Stomach (tissue), 9 donors: ENCODE results near the gene LCN1. TPM values are rescaled to one million over a fixed set of nuclear protein-coding genes. Genes with fewer than 3 reads are reported as not detected.

ENCODE experiments used
- DNase-seq, 2 donors: peaks; one replicate each; pipeline versions ENCODE4 v3.0.0 to v3.0.0-alpha.2; 2013 to 2019
- H3K27ac ChIP-seq, 5 donors: fragments of 200-600 bp in 4 of 5; sonication (generic) in 4 of 5; one replicate each; pipeline ENCODE4 v1.5.1; 2013 to 2019; ENCODE audit warnings: mild to moderate bottlenecking in 1 of 5, moderate library complexity in 1 of 5
- H3K27me3 ChIP-seq, 3 donors: fragments of 200-600 bp; sonication (generic); one replicate each; pipeline ENCODE4 v1.5.1; 2017 to 2019; ENCODE audit warnings: mixed run types in 1 of 3
- H3K36me3 ChIP-seq, 4 donors: fragments of 200-600 bp; sonication (generic); 1 replicate in 3 of 4; 2 replicates in 1 of 4; pipeline ENCODE4 v1.5.1; 2016 to 2019
- H3K4me1 ChIP-seq, 4 donors: fragments of 200-600 bp; sonication (generic); one replicate each; pipeline ENCODE4 v1.5.1; 2016 to 2019
- H3K4me3 ChIP-seq, 4 donors: fragments of 200-600 bp; sonication (generic) in 3 of 4; one replicate each; pipeline ENCODE4 v1.5.1; 2016 to 2019; ENCODE audit warnings: mild to moderate bottlenecking in 1 of 4
- H3K9me3 ChIP-seq, 4 donors: fragments of 200-600 bp; sonication (generic); one replicate each; pipeline ENCODE4 v1.5.1; 2016 to 2019
- EP300 ChIP-seq: sonication (generic); formaldehyde crosslinking; IDR thresholded peaks from one replicate; pipeline ENCODE4 v1.6.1; 2017; ENCODE audit warnings: antibody characterized with exemption
- POLR2A ChIP-seq, 4 donors: fragments of 450-650 bp; IDR thresholded peaks; one replicate each; pipeline ENCODE4 v1.6.1; 2016; ENCODE audit warnings: antibody characterized with exemption in 4 of 4, control low read depth in 2 of 4, mild to moderate bottlenecking in 1 of 4, moderate library complexity in 1 of 4
- POLR2AphosphoS5 ChIP-seq, 3 donors: sonication (generic); formaldehyde crosslinking; IDR thresholded peaks; one replicate each; pipeline ENCODE4 v1.6.1; 2016; ENCODE audit warnings: antibody characterized with exemption in 3 of 3
- WGBS, 5 donors: extraction: QIAGEN DNeasy Blood & Tissue Kit in 3 of 5; methylation state at CpG; one replicate each; pipeline versions ENCODE4 v1.1.5 to v1.1.7; 2013 to 2018; 5-methylcytosine and 5-hydroxymethylcytosine counted together
- intact Hi-C: fragments of 100-400 bp; cut with DNase I; formaldehyde crosslinking; loops from one replicate; pipeline ENCODE4 v1.15.1; 2023; ENCODE audit warnings: low total_unique reads
- polyA plus RNA-seq, 3 donors: library from polyadenylated mRNA; stranded (reverse); fragments of 200-250 nt; gene quantifications; one replicate each; pipeline ENCODE4 v1.2.3, GENCODE V29; 2013
- total RNA-seq, 5 donors: library from RNA; depleted of rRNA; stranded (reverse); fragments of >200 nt; gene quantifications; one replicate each; pipeline versions ENCODE4 v1.1.0 to v1.2.3, GENCODE V29; 2014 to 2016
- TF ChIP-seq, protein P1 (sequence below), 7 experiments: fragments of 450-650 bp in 4 of 7; fragments of 200-600 bp in 3 of 7; sonication (generic) in 3 of 7; IDR thresholded peaks; one replicate each; pipeline ENCODE4 v1.5.1; 2016 to 2019; ENCODE audit warnings: antibody characterized with exemption in 7 of 7, control low read depth in 2 of 7, mild to moderate bottlenecking in 1 of 7
- donor health status: healthy with polysubstance abuse.
- donor health status: Bipolar disorder and iron deficiency.
- donor health status: healthy.

Gene LCN1
- total and polyA plus RNA-seq, 8 donors, result not detected

- H3K36me3 ChIP-seq, result peaks cover 16 to 59% (median 49%) of the 10 kb centered on the region in 4 donors
- intact Hi-C loops, result no loop called here
- no peaks in the 10 kb centered on the region for H3K9me3 ChIP-seq
- H3K4me1 ChIP-seq, result no peaks in the 10 kb centered on the region
- H3K27me3 ChIP-seq, result no peaks in the 10 kb centered on the region
- no peak for DNase-seq
- no peak overlapping the region for H3K4me3 ChIP-seq
- no peak overlapping the region for H3K27ac ChIP-seq
- 85 to 87% (median 87%) methylated on average over 12 to 16 of the region's 16 CpGs for WGBS, 5 donors
- TF ChIP-seq POLR2AphosphoS5 (IDR thresholded peaks at IDR 0.05), result no peak
- TF ChIP-seq, protein P1, sequence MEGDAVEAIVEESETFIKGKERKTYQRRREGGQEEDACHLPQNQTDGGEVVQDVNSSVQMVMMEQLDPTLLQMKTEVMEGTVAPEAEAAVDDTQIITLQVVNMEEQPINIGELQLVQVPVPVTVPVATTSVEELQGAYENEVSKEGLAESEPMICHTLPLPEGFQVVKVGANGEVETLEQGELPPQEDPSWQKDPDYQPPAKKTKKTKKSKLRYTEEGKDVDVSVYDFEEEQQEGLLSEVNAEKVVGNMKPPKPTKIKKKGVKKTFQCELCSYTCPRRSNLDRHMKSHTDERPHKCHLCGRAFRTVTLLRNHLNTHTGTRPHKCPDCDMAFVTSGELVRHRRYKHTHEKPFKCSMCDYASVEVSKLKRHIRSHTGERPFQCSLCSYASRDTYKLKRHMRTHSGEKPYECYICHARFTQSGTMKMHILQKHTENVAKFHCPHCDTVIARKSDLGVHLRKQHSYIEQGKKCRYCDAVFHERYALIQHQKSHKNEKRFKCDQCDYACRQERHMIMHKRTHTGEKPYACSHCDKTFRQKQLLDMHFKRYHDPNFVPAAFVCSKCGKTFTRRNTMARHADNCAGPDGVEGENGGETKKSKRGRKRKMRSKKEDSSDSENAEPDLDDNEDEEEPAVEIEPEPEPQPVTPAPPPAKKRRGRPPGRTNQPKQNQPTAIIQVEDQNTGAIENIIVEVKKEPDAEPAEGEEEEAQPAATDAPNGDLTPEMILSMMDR (IDR thresholded peaks at IDR 0.05), result no peak
- TF ChIP-seq EP300, result no peak
- no peak for TF ChIP-seq POLR2A (IDR thresholded peaks at IDR 0.05)
Measured at GRCh38 chr9:135490166-135490870, 30.9 kb upstream of the LCN1 start.

GRCh38 chr9:135490980-135491464 is 30.2 kb upstream of the LCN1 start:
- WGBS, 5 donors, result 77 to 84% (median 81%) methylated on average over 18 of the region's 18 CpGs
- Histone ChIP-seq H3K27me3 (no peaks in the 10 kb centered on the region), H3K9me3 (no peaks in the 10 kb centered on the region), H3K36me3 (peaks cover 9 to 52% (median 42%) of the 10 kb centered on the region in 4 donors), H3K4me1 (no peaks in the 10 kb centered on the region), H3K4me3 (no peak overlapping the region), H3K27ac (no peak overlapping the region)
- TF ChIP-seq, protein P1 (IDR thresholded peaks at IDR 0.05), result no peak
- TF ChIP-seq POLR2A (IDR thresholded peaks at IDR 0.05) (no peak), EP300 (no peak), POLR2AphosphoS5 (IDR thresholded peaks at IDR 0.05) (no peak)
- no peak for DNase-seq
- intact Hi-C loops, result no loop called here

GRCh38 chr9:135491764-135492163 is 29.5 kb upstream of the LCN1 start:
- 37 to 64% (median 50%) methylated on average over 4 of the region's 4 CpGs for WGBS, 5 donors

GRCh38 chr9:135492886-135493669 is 28.2 kb upstream of the LCN1 start:
- Histone ChIP-seq H3K9me3 (no peaks in the 10 kb centered on the region), H3K36me3 (peaks cover 0 to 31% (median 22%) of the 10 kb centered on the region in 4 donors), H3K4me1 (no peaks in the 10 kb centered on the region), H3K27me3 (no peaks in the 10 kb centered on the region), H3K27ac (no peak overlapping the region), H3K4me3 (no peak overlapping the region)
- TF ChIP-seq, protein P1 (IDR thresholded peaks at IDR 0.05), result no peak
- TF ChIP-seq POLR2AphosphoS5 (IDR thresholded peaks at IDR 0.05) (no peak), EP300 (no peak), POLR2A (IDR thresholded peaks at IDR 0.05) (no peak)
- intact Hi-C loops, result no loop called here
- DNase-seq, result no peak
- WGBS, 5 donors, result 90 to 94% (median 94%) methylated on average over 27 of the region's 27 CpGs

More at GRCh38 chr9:135491764-135492163, 29.5 kb upstream of the LCN1 start:
- no peak overlapping the region for H3K27ac ChIP-seq
- TF ChIP-seq, protein P1 (IDR thresholded peaks at IDR 0.05), result no peak
- no peak for TF ChIP-seq POLR2A (IDR thresholded peaks at IDR 0.05)
- TF ChIP-seq EP300, result no peak
- TF ChIP-seq POLR2AphosphoS5 (IDR thresholded peaks at IDR 0.05), result no peak
- no peaks in the 10 kb centered on the region for H3K27me3 ChIP-seq
- H3K4me1 ChIP-seq, result no peaks in the 10 kb centered on the region
- intact Hi-C loops, result no loop called here
- no peak overlapping the region for H3K4me3 ChIP-seq
- peaks cover 9 to 44% (median 35%) of the 10 kb centered on the region in 4 donors for H3K36me3 ChIP-seq
- H3K9me3 ChIP-seq, result no peaks in the 10 kb centered on the region
- no peak for DNase-seq
